Measurements from ENCODE around the gene ANO2. TPM values are rescaled to one million over a fixed set of nuclear protein-coding genes. Genes with fewer than 3 reads are reported as not detected.

ANO2 gene
- total and polyA plus RNA-seq, 8 donors: 0.44 to 16.9 (median 3.8) TPM; not detected in 1

DNA sequence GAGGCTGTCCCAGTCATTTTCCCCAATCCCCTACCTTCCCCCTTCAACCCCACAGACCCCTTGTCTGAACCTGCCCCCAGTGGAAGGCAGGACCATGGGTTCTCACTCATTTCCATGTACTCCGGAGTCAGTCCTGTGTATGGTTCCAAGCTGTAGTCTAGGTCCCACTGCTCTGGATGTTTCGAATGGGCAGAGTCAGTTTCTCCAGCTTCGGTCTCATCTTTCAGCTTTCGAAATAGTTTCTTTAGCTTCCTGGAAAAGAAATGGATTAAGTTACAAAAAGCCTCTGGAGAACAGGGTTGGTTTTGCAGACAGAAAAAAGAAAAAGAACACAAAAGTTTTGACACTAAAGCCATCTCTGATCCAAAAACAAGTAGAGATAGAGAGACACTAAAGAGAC is 345.7 kb downstream of the ANO2 start:
- no peaks in the 10 kb centered on the region for H3K36me3 ChIP-seq
- H3K27me3 ChIP-seq: no peaks in the 10 kb centered on the region
- H3K4me1 ChIP-seq: no peaks in the 10 kb centered on the region
- no peaks in the 10 kb centered on the region for H3K9me3 ChIP-seq
- no peak for DNase-seq
- H3K4me3 ChIP-seq: no peak overlapping the region
- intact Hi-C loops (cut with DNase I; ENCODE audit: low total_unique reads): no loop called here
- no peak for TF ChIP-seq POLR2AphosphoS5 (IDR thresholded peaks at IDR 0.05)
- TF ChIP-seq POLR2A (IDR thresholded peaks at IDR 0.05): no peak
- TF ChIP-seq EP300 (IDR thresholded peaks at IDR 0.05): no peak
- no peak for TF ChIP-seq CTCF (IDR thresholded peaks at IDR 0.05)
- 91 to 95% (median 92%) methylated on average over 4 of the region's 4 CpGs for WGBS, 5 donors
- H3K27ac ChIP-seq: no peak overlapping the region

- H3K4me3 ChIP-seq: no peak overlapping the region
- intact Hi-C loops (cut with DNase I; ENCODE audit: low total_unique reads): no loop called here
Observed at GRCh38 chr12:5593998-5594397, 351.1 kb downstream of the ANO2 start.

GRCh38 chr12:5593086-5593485 is 352.0 kb downstream of the ANO2 start:
- no peak for DNase-seq
- no peak for TF ChIP-seq EP300 (IDR thresholded peaks at IDR 0.05)
- no peak for TF ChIP-seq CTCF (IDR thresholded peaks at IDR 0.05)
- TF ChIP-seq POLR2A (IDR thresholded peaks at IDR 0.05): no peak
- no peak for TF ChIP-seq POLR2AphosphoS5 (IDR thresholded peaks at IDR 0.05)
- H3K36me3 ChIP-seq: no peaks in the 10 kb centered on the region
- no peaks in the 10 kb centered on the region for H3K27me3 ChIP-seq
- intact Hi-C loops (cut with DNase I; ENCODE audit: low total_unique reads): no loop called here
- H3K4me3 ChIP-seq: no peak overlapping the region
- no peaks in the 10 kb centered on the region for H3K9me3 ChIP-seq
- H3K27ac ChIP-seq: no peak overlapping the region
- no peaks in the 10 kb centered on the region for H3K4me1 ChIP-seq
- WGBS, 5 donors: 56 to 78% (median 68%) methylated on average over 1 of the region's 1 CpG

More at GRCh38 chr12:5593998-5594397, 351.1 kb downstream of the ANO2 start:
- Histone ChIP-seq H3K27me3 (no peaks in the 10 kb centered on the region), H3K9me3 (no peaks in the 10 kb centered on the region), H3K4me1 (no peaks in the 10 kb centered on the region), H3K36me3 (no peaks in the 10 kb centered on the region), H3K27ac (no peak overlapping the region)
- DNase-seq: no peak
- no peak for TF ChIP-seq CTCF (IDR thresholded peaks at IDR 0.05)
- no peak for TF ChIP-seq EP300 (IDR thresholded peaks at IDR 0.05)
- TF ChIP-seq POLR2AphosphoS5 (IDR thresholded peaks at IDR 0.05): no peak
- no peak for TF ChIP-seq POLR2A (IDR thresholded peaks at IDR 0.05)

DNA sequence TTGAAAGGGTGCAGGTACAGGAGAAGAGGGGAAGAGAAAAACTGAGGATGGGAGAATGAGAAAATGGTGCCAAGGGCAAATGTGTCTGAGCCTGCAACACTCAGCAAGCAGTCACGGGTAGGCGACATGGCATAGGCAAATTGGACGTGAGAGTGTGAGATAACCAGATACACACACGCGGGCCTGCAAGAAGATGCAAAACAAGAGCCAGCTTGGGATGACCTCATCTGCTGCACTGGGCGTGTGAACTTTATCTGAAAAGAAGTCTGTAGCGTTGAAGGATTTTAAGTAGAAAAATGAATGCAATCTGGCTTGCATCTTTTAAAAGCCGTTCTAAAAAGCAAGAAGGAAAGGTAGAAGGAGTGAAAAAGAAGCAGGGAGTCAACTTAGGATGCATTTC is 352.7 kb downstream of the ANO2 start:
- Histone ChIP-seq H3K27me3 (no peaks in the 10 kb centered on the region), H3K9me3 (no peaks in the 10 kb centered on the region), H3K4me1 (no peaks in the 10 kb centered on the region), H3K4me3 (no peak overlapping the region), H3K27ac (no peak overlapping the region), H3K36me3 (no peaks in the 10 kb centered on the region)
- WGBS, 5 donors: 75 to 80% (median 76%) methylated on average over 8 of the region's 8 CpGs
- DNase-seq: peak in 1 of 2 donors; percentile 34
- TF ChIP-seq CTCF (IDR thresholded peaks at IDR 0.05) (no peak), EP300 (IDR thresholded peaks at IDR 0.05) (no peak), POLR2AphosphoS5 (IDR thresholded peaks at IDR 0.05) (no peak), POLR2A (IDR thresholded peaks at IDR 0.05) (no peak)
- intact Hi-C loops (cut with DNase I; ENCODE audit: low total_unique reads): no loop called here

Data from stomach (tissue), 9 donors.